Embryonic facial prominence (tissue), 1 donor: Measurements from ENCODE around the gene APOBEC4.

Source experiments
- DNase-seq: peaks from one replicate; pipeline ENCODE4 v3.0.0-alpha.2; 2016; ENCODE audit errors: extremely low spot score

The APOBEC4 gene

DNA sequence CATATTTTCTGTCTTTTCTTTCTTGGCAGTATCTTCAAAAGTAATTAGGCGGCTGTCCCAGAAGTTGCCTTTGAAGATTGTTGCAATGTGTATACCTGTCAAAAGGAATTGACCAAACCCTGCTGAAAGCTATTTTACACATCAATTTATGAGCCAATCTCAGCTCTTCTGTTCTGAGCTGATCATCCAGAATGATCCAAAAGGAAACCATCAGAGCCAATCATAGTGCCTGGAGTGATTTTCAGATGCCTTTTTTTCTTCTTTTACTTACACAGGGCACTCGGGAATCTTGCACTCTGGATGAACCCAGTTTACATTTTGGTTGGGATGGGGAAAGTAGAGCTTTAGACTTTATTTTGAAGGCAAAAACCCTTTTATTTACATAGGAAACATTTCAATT is 21.8 kb upstream of the APOBEC4 start:
- DNase-seq: peak; percentile 47

DNA sequence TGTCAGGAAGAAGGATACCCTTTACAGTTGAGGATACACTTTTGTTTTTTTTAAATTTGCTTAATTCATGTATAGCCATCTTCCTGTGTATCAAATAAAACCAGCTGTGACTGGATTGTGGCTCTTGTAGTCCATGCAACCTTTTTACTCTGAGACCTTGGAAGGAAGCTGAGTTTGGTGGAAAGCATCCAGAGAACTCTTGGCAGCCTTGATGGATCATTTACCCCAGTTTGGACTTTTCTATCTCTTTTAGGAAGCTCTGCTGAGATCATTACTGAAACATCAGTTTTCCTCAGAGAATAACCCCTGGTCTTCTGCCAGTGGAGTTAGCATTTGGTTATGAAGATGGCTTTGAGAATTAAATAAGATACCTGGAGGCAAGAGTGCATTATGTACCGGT is 21.2 kb upstream of the APOBEC4 start:
- DNase-seq: no peak

DNA sequence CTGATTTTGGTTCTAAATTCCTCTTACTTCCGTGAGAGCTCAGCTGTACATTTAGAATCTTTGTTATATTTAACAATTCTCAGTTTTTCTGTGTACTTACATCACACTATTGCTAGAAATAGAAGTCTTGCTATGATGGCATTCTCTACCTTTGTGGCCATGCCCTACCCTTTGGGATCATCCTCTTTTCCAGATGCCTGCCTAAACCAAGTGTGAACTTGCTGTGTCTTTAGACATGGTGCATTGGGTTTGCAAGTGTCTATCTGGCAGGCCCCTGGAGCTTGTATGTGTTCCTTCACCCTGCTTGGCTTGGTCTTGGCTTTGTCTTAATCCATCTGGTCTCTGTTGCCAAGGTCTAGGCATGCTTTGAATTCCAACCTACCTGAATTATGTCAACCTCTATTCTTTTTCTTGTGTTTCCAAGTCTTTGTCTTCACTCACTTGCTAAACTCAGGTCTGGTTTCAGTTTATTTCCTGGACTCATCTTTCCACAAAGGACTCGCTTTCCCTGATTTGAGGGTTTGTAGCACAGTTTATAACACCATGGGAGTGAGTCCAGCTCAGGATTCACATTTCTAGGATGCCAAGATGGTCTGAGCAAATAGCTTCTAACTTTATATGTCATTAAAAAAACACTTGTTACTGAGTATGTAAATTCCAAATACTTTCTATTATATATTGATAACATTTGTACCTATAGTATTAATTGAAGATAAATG is 20.6 kb upstream of the APOBEC4 start:
- no peak for DNase-seq

DNA sequence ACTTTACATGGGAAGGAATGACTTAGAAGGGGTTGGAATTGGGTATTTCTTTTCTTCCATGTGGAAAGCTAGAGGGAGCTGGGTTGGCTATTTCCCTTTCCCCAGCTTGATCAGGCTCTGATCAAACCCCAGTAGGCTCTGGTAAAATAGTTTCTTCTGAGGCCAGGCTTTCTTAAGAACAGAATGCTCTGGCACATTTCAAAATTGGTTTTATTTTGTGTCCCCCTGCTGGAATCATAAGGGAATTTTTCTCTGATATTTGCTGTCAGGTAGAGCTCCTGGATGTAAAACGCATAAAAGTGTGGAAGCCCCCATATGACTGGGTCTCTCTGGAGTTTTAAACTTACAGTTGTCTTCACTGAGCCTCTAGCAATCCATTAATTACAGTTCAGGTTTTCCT is 17.1 kb upstream of the APOBEC4 start:
- no peak for DNase-seq

DNA sequence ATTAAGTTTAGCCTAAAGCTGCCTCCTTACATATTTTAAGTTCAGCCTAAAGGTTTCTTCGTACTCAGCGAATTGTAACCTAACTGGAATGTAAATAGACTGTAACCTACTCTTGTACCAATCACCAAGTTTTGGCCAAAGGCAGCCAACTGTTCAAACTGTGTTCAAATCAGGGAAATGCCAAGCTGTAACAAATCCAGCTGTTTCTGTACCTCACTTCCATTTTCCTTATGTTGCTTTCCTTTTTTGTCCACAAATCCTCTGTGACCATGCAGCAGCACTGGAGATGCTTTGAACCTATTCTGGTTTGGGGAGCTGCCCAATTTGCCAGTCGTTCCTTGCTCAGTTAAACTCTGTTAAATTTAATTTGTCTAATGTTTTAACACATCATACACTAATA is 3.2 kb upstream of the APOBEC4 start:
- DNase-seq: no peak

DNA sequence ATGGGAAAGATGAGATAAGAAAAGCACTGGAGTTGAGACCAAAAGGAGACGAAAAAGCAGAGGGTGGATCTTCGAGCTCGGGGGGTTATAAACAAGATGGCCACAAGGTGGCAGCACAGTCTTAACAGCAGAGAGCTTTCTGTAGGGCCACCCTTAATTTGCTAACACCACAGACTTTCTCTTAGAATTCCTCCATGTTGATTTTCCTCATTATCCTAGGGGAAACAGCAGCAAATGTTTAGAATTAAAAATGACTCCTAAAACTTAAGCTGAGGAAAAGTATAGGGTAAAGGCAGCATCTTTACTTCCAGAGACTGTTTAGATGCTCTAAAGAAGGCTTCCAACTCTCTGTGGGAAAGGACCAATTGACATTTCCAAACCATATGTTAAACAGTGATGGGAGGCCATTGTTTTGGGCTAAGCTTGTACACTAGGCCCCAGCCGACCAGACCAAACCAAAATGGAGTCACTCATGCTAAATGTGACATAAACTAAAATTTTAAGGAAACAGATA is 2.5 kb upstream of the APOBEC4 start:
- peak; percentile 81 for DNase-seq

DNA sequence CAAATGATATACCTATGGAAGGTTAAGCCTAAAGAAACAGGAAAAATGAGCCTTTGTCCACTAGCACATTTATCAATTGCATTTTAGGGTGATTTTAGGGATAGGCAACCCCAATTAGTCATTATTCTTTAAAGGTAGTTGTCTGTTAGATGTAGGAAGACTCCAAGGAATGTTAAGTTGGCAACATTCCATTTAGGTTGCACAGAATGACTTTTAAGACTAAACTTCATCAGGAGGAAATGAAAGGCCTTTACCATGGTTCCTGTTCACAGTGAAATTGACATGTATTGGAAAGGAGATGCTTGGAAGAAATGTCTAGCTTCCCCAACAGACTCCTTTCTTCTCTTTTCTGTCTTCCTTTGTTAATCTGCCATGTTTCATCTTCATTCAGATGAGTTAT is 1.6 kb upstream of the APOBEC4 start:
- DNase-seq: no peak

DNA sequence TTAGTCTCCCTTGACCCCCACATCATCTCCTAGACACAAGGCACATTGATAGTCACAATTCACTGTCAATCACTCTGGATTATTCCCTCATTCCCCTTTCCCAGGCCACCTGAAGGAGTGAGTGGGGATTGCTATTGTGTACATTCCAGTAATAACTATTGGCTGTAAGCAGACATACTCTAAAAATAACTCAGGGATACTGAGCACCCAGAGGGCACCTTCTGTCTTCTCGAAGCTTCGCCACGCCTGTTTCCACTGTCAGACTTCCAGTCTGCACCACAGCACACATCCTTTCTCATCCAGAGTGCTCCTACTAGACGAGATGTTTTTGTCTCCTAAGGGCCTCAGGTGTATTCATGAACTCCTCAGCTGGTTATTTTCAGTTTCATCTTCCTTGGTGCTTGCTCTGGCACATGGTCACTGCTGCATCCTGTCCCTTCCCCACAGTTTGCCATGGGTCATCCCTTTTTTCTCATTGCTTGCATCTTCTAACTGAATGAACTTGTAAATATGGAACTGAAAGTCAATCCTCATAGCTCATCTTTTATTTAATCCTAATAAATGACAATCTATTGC is 848 bp upstream of the APOBEC4 start:
- DNase-seq: no peak

DNA sequence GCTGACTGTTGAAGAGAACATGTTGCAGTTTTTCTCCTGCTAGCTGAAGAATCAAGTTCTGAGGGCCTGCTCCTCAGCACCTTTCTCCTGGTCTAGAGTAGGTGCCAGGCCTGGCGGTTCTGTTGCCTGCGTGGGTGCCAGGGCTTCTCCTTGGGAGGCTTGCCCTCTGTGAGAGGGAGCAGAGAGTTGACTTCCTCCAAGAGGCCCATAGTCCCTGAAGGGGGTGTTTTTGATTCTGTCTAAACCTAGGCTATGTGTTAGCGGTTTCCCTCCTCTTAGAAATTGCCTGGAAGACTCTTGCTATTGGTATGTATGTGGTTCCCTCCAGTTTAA is 312 bp upstream of the APOBEC4 start:
- DNase-seq: no peak

DNA sequence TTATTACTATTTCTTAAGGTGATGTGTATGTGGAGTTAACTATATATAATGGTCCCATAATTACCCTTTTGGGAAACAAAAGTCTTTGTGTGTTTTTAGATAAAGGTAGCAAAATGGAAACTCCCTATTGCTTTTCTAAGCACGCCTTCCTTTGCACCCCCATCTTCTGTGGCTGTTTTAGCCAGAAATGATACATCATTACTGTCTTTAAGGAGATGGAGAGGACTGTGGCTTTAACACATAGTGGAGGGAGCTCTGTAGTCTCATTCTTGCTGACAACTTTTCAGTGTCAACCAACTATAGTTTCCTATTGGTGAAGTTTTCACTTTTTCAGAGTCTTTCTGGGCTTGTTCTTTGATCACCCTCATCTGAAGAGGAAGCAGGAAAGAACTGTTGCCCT is 1.0 kb downstream of the APOBEC4 start:
- DNase-seq: no peak

DNA sequence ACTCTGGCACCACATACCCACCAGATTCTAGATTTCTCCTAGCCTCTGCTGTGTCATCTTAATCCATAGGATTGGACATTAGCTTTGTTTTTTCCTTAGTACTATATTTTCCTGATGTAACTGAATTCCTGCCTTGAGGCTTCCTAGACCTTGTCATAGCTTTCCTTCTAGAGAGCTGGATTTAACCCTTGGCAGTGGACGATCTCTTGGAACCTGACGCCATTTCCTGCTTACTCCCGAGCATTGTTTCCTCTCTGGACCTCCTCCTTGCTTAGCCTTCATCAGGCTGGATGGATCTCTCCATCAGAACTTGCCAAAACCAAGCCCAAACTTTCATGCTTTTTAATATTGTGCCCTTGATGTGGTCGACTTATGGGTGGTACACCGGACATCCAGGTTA is 1.5 kb downstream of the APOBEC4 start:
- no peak for DNase-seq

DNA sequence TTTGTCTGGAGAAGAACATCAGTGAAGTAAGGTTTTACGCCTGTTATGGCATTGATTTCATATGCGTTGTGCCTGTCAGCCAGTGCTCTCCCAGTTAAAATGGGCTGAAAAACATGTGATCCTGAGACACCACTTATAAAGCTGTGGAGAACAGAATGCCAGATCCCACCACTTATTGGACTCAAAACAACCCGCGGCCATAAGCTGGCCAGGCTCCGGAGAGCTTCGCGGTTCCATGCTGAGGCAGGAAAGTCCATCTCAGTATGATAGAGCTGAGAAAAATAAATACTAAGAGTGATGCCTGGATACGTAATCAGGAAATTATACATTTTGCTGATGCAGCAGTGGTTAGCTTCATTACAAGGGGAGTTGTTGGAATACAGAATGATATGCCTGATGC is 5.1 kb downstream of the APOBEC4 start:
- DNase-seq: no peak

DNA sequence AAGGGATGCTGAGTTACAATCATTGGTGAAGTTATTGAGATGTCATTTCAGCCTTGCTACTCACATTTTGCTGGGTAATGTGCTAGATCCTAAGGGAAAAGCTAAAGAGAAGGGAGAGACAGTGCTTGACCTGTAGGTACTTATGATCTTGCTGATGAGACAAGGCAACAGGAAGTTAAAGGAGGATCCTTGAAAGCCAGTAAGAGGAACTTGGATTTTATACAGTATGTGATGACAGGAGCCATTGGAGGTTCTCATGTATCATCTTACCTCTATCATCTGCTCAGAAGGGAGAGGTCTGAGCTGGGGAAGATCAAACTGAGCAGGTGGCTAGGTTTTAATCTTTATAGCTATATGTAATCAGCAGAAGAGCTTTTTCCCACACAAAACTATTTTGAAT is 6.3 kb downstream of the APOBEC4 start:
- no peak for DNase-seq

DNA sequence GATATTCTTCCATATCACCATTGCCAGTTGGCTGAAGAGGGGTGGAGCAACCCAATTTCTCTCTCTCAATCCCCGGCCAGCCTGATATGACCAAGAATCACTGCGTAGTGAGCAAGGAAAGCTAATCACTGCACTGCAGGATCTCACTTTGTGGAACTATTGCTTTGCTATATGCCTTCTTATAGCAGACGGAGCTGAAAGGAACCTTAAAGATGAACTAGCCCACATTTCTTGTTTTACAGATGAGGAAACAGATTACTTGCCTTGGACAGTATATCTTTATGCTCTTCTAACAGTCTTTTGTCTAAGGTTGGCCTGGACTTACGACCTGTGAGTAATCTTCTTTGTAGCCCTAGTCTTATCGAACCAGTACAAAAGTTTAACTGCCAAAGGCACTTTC is 7.6 kb downstream of the APOBEC4 start:
- no peak for DNase-seq

DNA sequence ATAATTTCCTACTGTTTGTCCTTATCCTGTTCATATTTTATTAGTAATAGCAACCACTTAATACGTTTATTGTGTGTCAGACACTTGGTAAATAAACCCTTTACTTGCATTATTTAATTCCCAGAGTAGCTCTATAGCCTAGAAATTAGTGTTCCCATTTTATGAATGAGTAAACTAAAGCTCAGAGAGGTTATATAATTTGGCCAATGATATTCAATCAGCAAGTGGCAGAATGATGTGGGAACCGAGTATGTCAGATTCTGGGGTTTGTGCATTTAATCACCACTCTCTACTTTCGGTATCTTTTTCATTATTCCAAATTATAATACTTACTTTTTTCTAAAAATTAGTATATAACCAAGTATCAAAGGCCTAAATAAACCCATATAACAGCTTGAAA is 10.9 kb downstream of the APOBEC4 start:
- no peak for DNase-seq

DNA sequence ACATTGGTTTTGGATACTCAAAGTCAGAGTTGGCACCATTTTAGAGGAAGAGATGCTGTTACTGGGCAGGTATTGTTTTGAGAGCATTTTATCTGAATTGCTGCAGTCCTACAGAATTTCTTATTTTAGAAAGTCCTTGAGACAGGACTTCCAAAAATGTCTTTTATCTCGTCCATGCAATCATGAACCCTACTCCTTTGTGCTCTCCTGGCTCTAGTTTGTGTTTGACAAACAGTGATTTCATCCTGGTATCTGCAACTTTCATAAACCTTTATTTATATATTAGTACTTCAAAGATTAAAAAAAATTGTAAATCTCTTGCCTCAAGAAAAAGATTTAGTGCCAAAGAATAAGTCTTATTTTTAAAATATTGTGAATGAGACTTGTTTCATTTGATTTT is 12.9 kb downstream of the APOBEC4 start:
- DNase-seq: no peak

DNA sequence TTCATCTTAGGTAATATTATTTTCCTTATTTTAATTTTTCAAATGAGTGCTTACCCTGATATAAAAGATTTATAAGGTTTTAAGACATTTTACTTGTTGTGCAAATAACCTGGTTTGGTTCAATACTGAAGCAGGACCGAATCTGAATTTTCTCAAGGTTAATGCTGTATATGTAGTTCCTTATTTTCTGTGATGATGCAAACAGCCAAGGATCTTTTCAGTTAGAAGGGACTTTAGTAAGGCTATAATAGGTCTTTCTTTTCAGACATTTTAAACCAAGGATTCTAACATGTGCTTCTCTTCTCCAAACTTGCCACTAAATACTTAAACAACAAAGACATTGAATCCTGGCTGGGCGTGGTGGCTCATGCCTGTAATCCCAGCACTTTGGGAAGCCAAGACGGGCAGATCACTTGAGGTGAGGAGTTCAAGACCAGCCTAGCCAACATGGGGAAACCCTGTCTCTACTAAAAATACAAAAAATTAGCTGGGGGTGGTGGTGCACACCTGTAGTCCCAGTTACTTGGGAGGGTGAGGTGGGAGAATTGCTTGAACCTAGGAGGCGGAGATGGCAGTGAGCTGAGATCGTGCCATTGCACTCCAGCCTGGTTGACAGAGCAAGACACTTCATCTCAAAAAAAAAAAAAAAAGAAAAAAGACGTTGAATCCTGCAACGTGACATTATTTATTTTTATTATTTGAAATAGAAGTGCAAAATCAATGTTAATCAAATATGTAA is 14.3 kb downstream of the APOBEC4 start:
- DNase-seq: no peak

DNA sequence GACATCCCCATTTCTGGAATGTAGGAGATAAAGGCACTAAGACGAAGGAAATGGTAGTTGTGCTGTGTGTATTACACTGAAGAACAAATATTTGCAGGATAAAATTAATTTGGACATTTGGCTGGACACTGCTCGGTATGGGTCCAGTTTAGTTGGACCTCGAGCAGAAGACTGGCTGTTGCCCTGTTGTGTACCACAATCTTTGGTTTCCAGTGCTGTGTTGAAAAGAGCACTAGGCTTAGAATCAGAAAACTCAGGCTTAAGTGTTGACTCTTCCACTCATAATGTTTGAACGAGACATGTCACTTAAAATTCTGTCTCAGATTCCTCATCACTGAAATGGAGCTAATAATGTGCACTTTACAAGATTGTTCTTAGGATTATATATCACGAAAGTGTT is 16.3 kb downstream of the APOBEC4 start:
- no peak for DNase-seq

DNA sequence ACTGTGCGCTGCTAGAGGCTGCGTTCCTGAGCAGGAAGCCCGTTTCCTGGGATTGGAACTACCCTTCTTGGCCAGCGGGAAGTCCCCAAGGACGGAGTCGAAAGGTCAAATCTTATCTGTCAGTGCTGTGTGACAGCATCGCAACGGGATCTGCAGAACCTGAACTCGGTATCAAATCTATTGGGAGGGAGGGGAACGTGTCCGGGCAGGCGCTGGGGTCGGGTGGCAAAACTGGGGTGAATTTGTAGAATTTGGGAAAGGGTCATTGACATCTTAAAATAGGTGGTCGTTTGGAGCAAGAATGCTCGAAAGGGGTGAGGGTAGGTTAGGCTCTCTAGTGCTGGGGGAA is 16.8 kb downstream of the APOBEC4 start:
- DNase-seq: no peak

DNA sequence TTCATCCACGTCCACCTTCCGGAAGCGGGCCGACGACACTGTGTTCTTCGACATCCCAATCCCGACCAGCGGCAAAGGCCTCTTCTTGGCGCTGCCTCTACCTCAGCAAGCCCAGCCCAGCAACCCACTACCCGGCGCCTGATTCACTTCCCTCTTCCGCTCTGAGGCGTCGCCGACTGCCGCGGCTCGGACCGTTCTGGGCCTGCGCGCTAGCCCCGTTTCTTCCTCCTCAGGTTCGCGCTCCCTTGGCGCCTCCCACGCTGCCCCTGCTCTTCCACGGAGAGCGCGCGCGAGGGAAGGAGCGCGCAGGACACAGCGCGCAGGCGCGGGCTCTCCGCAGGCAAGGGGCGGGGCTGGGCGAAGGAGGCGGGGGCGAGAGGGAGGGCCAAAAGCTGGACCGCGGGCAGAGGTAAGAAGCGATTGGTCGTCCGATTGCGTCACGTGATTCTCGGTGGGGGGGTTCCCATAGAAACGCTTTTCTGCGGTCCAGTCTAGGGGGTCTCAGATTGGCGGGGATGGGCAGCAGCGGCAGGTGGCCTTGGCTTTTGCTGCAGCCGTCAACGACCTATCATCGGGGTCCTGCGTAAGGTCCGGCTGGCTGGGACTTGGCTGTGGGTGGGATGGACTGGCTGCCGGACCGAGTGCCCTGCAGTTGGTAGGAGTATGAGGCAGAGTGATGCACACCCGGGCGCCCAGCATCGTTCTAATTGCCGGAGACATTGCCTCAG is 17.3 kb downstream of the APOBEC4 start, which contains the start of gene ARPC5:
Gene ARPC5 (minus strand): TSS at position 178 of the 728 bp plus-strand sequence. CDS start 124 bp downstream, at position 54.
- peak; percentile 94 for DNase-seq

DNA sequence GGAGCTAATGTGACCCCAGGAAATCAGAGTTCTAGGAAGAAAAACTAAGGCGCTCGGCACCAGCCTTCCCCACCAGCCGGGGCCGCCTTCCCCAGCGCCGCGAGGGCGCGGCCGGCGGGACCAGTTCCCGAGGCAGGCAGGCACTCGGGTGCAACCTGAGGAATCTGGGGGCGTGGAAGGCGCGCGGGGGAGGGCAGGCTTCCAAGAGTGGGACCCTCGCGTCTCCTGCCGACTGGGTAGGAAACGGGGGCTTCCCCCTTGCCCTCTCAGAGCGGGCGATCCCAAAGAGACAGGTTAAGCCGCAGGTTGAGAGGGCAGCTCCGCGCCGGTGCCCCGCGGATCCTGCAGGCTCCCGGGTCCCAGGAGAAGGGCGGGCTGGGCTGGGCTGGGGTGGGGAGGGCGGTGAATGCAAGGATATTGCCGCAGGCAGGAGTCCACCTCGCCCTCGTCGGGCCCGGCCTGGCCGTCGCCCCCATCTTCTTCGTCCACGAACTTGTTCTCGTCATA is 18.0 kb downstream of the APOBEC4 start:
- no peak for DNase-seq

DNA sequence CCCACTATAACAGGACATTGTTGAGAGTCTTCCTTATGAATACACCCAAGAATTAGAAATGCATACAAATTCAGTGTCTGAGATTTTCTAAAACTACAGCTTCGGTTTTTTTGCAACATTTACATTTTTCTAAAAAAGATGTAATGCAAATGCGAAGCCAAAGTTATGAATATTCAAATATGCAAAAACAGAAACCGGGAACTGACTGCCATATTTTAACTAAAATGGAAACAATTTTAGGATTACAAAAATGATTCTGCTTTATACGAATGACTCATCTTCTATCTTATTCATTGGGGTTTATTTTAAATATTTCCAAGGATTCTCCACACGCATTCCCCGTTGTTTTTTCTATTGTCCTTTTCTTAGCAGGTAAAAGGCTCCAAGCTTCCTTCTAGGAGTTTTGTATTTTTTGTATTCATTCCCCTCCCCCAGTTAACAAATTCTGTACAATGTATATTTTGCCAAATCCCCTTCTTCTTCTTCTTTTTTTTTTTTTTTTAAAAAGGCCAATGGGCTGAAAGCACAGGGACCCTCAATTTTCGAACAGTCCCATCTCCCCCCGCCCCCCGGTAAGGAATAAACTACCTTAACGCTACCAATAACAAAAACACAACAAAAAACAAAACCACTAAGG is 18.6 kb downstream of the APOBEC4 start:
- DNase-seq: no peak
